K562 (cell line): Measurements from ENCODE around the gene CCDC78. TPM values are rescaled to one million over a fixed set of nuclear protein-coding genes. Genes with fewer than 3 reads are reported as not detected.

ENCODE experiments used
- CBFA2T3 ChIP-seq: fragments of 450-650 bp; IDR thresholded peaks from 2 replicates; pipeline ENCODE4 v1.6.1; 2017
- ELK3 ChIP-seq: fragments of 450-650 bp; formaldehyde crosslinking; IDR thresholded peaks from 2 replicates; pipeline ENCODE4 v1.4.0; 2020; ENCODE audit warnings: mild to moderate bottlenecking
- HMGXB4 ChIP-seq: sonication (generic); formaldehyde crosslinking; IDR thresholded peaks from 2 replicates; pipeline ENCODE4 v1.8.1; 2023; ENCODE audit warnings: mild to moderate bottlenecking, missing genetic modification reagents
- PPARD ChIP-seq: fragments of 250-450 bp; sonication (Bioruptor Pico); IDR thresholded peaks from 2 replicates; pipeline ENCODE4 v1.8.0; 2022; ENCODE audit warnings: inconsistent platforms, mild to moderate bottlenecking, moderate library complexity
- RBM17 ChIP-seq: fragments of 200-400 bp; formaldehyde crosslinking; IDR thresholded peaks from 2 replicates; pipeline ENCODE4 v1.6.1; 2017; ENCODE audit warnings: low read depth, mild to moderate bottlenecking, low read length, borderline replicate concordance
- SIN3A ChIP-seq, 2 experiments: fragments of 150-350 bp in 1 of 2; IDR thresholded peaks; 2 replicates each; pipeline ENCODE4 v1.6.1; 2011 to 2016; ENCODE audit warnings: borderline replicate concordance in 2 of 2, low read depth in 2 of 2, low read length in 2 of 2, mild to moderate bottlenecking in 2 of 2, moderate library complexity in 2 of 2; ENCODE audit not compliant: control insufficient read depth in 1 of 2
- SIN3B ChIP-seq: fragments of 450-650 bp; IDR thresholded peaks from 2 replicates; pipeline ENCODE4 v1.6.1; 2017; ENCODE audit warnings: low read depth, mild to moderate bottlenecking, moderate library complexity
- SMARCC2 ChIP-seq: fragments of 450-650 bp; IDR thresholded peaks from 2 replicates; pipeline ENCODE4 v1.6.1; 2017; ENCODE audit warnings: antibody characterized with exemption, moderate library complexity, mild to moderate bottlenecking, low read depth
- TARDBP ChIP-seq: fragments of 450-650 bp; IDR thresholded peaks from 2 replicates; pipeline ENCODE4 v1.6.1; 2016
- TCF3 ChIP-seq: sonication (generic); formaldehyde crosslinking; IDR thresholded peaks from 2 replicates; pipeline ENCODE4 v1.4.0; 2020; ENCODE audit warnings: mild to moderate bottlenecking, missing genetic modification reagents
- THAP12 ChIP-seq: fragments of 250-450 bp; sonication (Bioruptor Pico); IDR thresholded peaks from 2 replicates; pipeline ENCODE4 v1.9.0; 2021; ENCODE audit warnings: mild to moderate bottlenecking, inconsistent platforms
- polyA plus RNA-seq, 8 experiments: library from polyadenylated mRNA; depleted of rRNA in 4 of 8; stranded (reverse) in 5 of 8; unstranded in 3 of 8; fragments of >200 nt; fragmentation: Nextera tagmentation in 2 of 8; fragmentation: Illumina TruSeq in 1 of 8; extraction: Ambion mirVana in 2 of 8; extraction: Trizol in 1 of 8; gene quantifications; 2 replicates each; pipeline versions ENCODE4 v1.2.1 to v1.2.3, GENCODE V29; 2011 to 2014; ENCODE audit warnings: inconsistent platforms in 1 of 8, missing spikeins in 1 of 8
- total RNA-seq, 7 experiments: library from RNA; depleted of rRNA in 6 of 7; stranded (reverse); fragments of >200 nt in 6 of 7; fragmentation: Illumina TruSeq in 2 of 7; extraction: Trizol in 2 of 7; gene quantifications; 2 replicates each; pipeline versions ENCODE4 v1.2.1 to v1.2.3, GENCODE V29; 2011 to 2021; ENCODE audit warnings: low replicate concordance in 1 of 7

Gene CCDC78
- total and polyA plus RNA-seq, 9 of the 15 experiments (the other 6 are each of a cell fraction or from before 2014, with no cell fraction given), result 0.24 to 17.7 (median 2.9) TPM

- TF ChIP-seq THAP12 (peak; percentile 43; the same call in 1 of the 2 replicates), PPARD (CRISPR knock-in tag) (no peak), SIN3A (IDR thresholded peaks at IDR 0.05; ENCODE audit: borderline replicate concordance in 2 of 2, control insufficient read depth in 1 of 2, low read depth in 2 of 2, low read length in 2 of 2) (peak in 1 of 2 experiments; percentile 25; a peak in 1 of 4 replicates), SMARCC2 (no peak), ELK3 (CRISPR knock-in tag) (no peak), SIN3B (0 out of 2 replicates have a peak, but pooled peaks have one; percentile 29), CBFA2T3 (peak; percentile 30), TCF3 (CRISPR knock-in tag) (0 out of 2 replicates have a peak, but pooled peaks have one; percentile 3), TARDBP (no peak), HMGXB4 (CRISPR knock-in tag) (0 out of 2 replicates have a peak, but pooled peaks have one; percentile 40), RBM17 (no peak)
- TF ChIP-seq, all 486 proteins: peak for 19
These were observed 6.3 kb downstream of the CCDC78 start (continued) for GRCh38 chr16:719815-720446.
